ENCODE results near the gene ACO1. TPM values are rescaled to one million over a fixed set of nuclear protein-coding genes. Genes with fewer than 3 reads are reported as not detected.

The ACO1 gene
- polyA plus RNA-seq, 2 donors: 4.7 to 12.9 TPM

DNA sequence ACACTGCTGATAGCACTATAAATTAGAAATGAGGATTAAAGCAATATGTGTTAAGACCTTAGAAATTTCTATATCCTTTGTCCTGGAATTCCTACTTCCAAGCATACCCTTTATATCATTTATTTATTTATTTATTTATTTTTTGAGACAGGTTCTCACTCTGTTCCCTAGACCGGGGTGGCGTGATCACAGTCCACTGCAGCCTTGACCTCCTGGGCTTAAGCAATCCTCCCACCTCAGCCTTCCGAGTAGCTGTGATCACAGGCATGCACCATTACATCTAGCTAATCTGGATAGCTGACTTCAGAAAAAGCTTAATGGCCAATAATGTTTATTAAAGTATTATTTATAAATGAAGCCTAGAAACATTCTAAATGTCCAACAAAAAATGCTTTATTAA lies 27.3 kb downstream of the ACO1 start:
- Histone ChIP-seq H3K36me3 (ENCODE audit: control insufficient read depth in 2 of 2, insufficient read depth in 2 of 2, low read length in 1 of 2) (peaks cover 0 to 7% of the 10 kb centered on the region in 2 donors), H3K9me3 (ENCODE audit: control insufficient read depth in 2 of 2, insufficient read depth in 1 of 2, low read depth in 1 of 2, low read length in 1 of 2) (no peaks in the 10 kb centered on the region), H3K4me3 (ENCODE audit: low read depth in 1 of 2, low read length in 2 of 2) (no peak overlapping the region), H3K27ac (ENCODE audit: low read depth in 2 of 2, low read length in 1 of 2) (no peak overlapping the region), H3K27me3 (ENCODE audit: control insufficient read depth in 1 of 2, insufficient read depth in 2 of 2, low read length in 2 of 2) (no peaks in the 10 kb centered on the region), H3K4me1 (ENCODE audit: control insufficient read depth in 2 of 2, insufficient read depth in 2 of 2, low read length in 1 of 2) (no peaks in the 10 kb centered on the region)
- 88 to 96% methylated on average over 3 of the region's 3 CpGs for WGBS, 2 donors

DNA sequence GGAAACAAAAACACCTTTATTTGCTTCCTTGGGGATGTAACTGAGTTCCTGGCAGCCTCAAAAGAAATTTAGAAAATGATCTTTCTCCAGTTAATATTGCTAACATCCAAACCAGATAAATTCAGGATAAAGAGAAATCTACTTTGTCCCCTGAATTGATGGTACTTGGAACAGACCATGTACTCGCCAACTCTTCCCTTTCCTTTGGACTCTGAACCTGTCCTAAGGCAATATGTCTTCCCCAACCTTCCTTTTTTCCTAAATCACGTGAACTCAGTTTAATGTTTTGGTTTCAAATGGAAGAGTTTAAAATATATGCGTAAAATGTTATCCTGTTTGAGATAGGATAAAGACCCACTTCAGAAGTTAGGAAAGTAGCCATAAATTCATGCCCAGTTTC lies 28.0 kb downstream of the ACO1 start:
- Histone ChIP-seq H3K36me3 (ENCODE audit: control insufficient read depth in 2 of 2, insufficient read depth in 2 of 2, low read length in 1 of 2) (peaks cover 0 to 9% of the 10 kb centered on the region in 2 donors), H3K9me3 (ENCODE audit: control insufficient read depth in 2 of 2, insufficient read depth in 1 of 2, low read depth in 1 of 2, low read length in 1 of 2) (no peaks in the 10 kb centered on the region), H3K27me3 (ENCODE audit: control insufficient read depth in 1 of 2, insufficient read depth in 2 of 2, low read length in 2 of 2) (no peaks in the 10 kb centered on the region), H3K27ac (ENCODE audit: low read depth in 2 of 2, low read length in 1 of 2) (no peak overlapping the region), H3K4me1 (ENCODE audit: control insufficient read depth in 2 of 2, insufficient read depth in 2 of 2, low read length in 1 of 2) (no peaks in the 10 kb centered on the region), H3K4me3 (ENCODE audit: low read depth in 1 of 2, low read length in 2 of 2) (no peak overlapping the region)
- WGBS, 2 donors: 75 to 97% methylated on average over 3 of the region's 3 CpGs

- Histone ChIP-seq H3K36me3 (ENCODE audit: control insufficient read depth in 2 of 2, insufficient read depth in 2 of 2, low read length in 1 of 2) (peaks cover 0 to 9% of the 10 kb centered on the region in 2 donors), H3K27ac (ENCODE audit: low read depth in 2 of 2, low read length in 1 of 2) (no peak overlapping the region), H3K4me1 (ENCODE audit: control insufficient read depth in 2 of 2, insufficient read depth in 2 of 2, low read length in 1 of 2) (no peaks in the 10 kb centered on the region), H3K4me3 (ENCODE audit: low read depth in 1 of 2, low read length in 2 of 2) (no peak overlapping the region), H3K27me3 (ENCODE audit: control insufficient read depth in 1 of 2, insufficient read depth in 2 of 2, low read length in 2 of 2) (no peaks in the 10 kb centered on the region), H3K9me3 (ENCODE audit: control insufficient read depth in 2 of 2, insufficient read depth in 1 of 2, low read depth in 1 of 2, low read length in 1 of 2) (no peaks in the 10 kb centered on the region)
These were observed 29.0 kb downstream of the ACO1 start for GRCh38 chr9:32413424-32413823.

DNA sequence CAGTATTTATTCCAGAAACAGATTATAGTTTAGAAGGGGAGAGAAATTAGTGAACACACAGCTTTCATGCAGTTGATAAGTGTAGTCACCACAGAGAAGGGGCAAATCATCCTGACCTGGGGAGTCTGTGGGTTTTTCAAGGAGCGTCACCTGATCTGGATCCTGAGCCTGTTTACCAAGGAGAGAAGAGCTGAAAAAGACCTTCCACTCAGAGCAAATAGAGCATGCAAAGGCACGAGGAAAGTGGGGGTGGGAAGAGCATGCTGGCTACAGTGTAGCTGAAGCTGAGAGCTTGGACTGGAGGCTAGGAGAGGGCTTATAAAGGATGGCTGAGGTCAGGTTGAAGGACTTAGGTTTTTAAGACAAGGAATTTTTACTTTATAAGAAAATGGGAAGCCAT lies 30.4 kb downstream of the ACO1 start:
- H3K27me3 ChIP-seq (ENCODE audit: control insufficient read depth in 1 of 2, insufficient read depth in 2 of 2, low read length in 2 of 2): no peaks in the 10 kb centered on the region
- WGBS, 2 donors: 78 to 79% methylated on average over 2 of the region's 2 CpGs
- no peak overlapping the region for H3K4me3 ChIP-seq (ENCODE audit: low read depth in 1 of 2, low read length in 2 of 2)
- H3K4me1 ChIP-seq (ENCODE audit: control insufficient read depth in 2 of 2, insufficient read depth in 2 of 2, low read length in 1 of 2): no peaks in the 10 kb centered on the region
- no peaks in the 10 kb centered on the region for H3K9me3 ChIP-seq (ENCODE audit: control insufficient read depth in 2 of 2, insufficient read depth in 1 of 2, low read depth in 1 of 2, low read length in 1 of 2)
- peaks cover 0 to 10% of the 10 kb centered on the region in 2 donors for H3K36me3 ChIP-seq (ENCODE audit: control insufficient read depth in 2 of 2, insufficient read depth in 2 of 2, low read length in 1 of 2)
- no peak overlapping the region for H3K27ac ChIP-seq (ENCODE audit: low read depth in 2 of 2, low read length in 1 of 2)

DNA sequence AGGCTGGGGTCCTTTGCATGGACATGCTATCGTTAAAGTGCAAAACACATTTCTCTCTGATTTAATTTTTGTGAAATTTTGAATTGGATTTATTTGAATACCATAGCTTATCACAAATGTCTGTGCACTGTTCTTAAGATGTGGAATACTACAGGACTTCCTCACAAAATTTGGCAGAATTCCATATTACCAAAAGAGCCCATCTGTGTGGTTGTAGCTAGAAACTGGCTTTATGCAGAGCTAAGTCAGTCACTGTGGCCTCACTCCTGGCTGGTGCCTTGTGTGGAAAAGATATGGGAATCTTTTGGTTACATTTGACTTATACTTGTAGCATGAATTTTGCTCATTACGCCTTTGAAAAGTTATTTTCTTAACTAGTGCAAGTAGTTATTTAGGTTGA lies 35.5 kb downstream of the ACO1 start:
- Histone ChIP-seq H3K27ac (ENCODE audit: low read depth in 2 of 2, low read length in 1 of 2) (no peak overlapping the region), H3K4me3 (ENCODE audit: low read depth in 1 of 2, low read length in 2 of 2) (no peak overlapping the region), H3K36me3 (ENCODE audit: control insufficient read depth in 2 of 2, insufficient read depth in 2 of 2, low read length in 1 of 2) (peaks cover 7% of the 10 kb centered on the region in 2 donors), H3K27me3 (ENCODE audit: control insufficient read depth in 1 of 2, insufficient read depth in 2 of 2, low read length in 2 of 2) (no peaks in the 10 kb centered on the region), H3K9me3 (ENCODE audit: control insufficient read depth in 2 of 2, insufficient read depth in 1 of 2, low read depth in 1 of 2, low read length in 1 of 2) (no peaks in the 10 kb centered on the region), H3K4me1 (ENCODE audit: control insufficient read depth in 2 of 2, insufficient read depth in 2 of 2, low read length in 1 of 2) (no peaks in the 10 kb centered on the region)
- WGBS, 2 donors: 98% methylated on average over 2 of the region's 2 CpGs

DNA sequence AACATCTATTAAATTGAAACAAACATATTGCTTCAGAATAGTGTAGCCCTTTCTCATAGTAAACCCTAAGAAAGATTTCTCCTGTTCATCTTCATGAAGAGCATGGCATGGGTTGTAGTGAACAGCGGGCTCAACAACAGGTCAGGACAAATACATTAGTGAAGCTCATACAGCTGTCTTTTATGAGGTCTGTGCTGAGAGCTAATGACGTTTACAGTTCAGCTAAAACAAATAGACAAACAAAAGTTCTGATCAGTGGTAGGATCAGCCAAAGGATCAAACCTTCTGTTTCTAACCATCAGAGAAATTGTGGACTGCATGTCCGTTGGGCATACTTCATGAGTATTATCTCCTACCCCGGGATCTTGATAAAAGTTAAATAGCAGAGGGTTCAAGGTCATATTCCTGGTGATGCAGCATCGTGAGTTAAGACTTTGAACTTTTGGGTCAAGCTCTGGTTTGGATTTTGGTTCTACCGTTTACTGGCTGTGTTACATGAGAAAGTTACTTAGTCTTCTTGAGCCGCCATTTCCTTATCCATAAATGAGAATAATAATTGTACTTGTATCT lies 37.9 kb downstream of the ACO1 start:
- no peak overlapping the region for H3K27ac ChIP-seq (ENCODE audit: low read depth in 2 of 2, low read length in 1 of 2)
- peaks cover 7 to 12% of the 10 kb centered on the region in 2 donors for H3K36me3 ChIP-seq (ENCODE audit: control insufficient read depth in 2 of 2, insufficient read depth in 2 of 2, low read length in 1 of 2)
- H3K4me1 ChIP-seq (ENCODE audit: control insufficient read depth in 2 of 2, insufficient read depth in 2 of 2, low read length in 1 of 2): no peaks in the 10 kb centered on the region
- 77 to 90% methylated on average over 7 of the region's 7 CpGs for WGBS, 2 donors
- H3K27me3 ChIP-seq (ENCODE audit: control insufficient read depth in 1 of 2, insufficient read depth in 2 of 2, low read length in 2 of 2): no peaks in the 10 kb centered on the region
- H3K4me3 ChIP-seq (ENCODE audit: low read depth in 1 of 2, low read length in 2 of 2): no peak overlapping the region
- no peaks in the 10 kb centered on the region for H3K9me3 ChIP-seq (ENCODE audit: control insufficient read depth in 2 of 2, insufficient read depth in 1 of 2, low read depth in 1 of 2, low read length in 1 of 2)

DNA sequence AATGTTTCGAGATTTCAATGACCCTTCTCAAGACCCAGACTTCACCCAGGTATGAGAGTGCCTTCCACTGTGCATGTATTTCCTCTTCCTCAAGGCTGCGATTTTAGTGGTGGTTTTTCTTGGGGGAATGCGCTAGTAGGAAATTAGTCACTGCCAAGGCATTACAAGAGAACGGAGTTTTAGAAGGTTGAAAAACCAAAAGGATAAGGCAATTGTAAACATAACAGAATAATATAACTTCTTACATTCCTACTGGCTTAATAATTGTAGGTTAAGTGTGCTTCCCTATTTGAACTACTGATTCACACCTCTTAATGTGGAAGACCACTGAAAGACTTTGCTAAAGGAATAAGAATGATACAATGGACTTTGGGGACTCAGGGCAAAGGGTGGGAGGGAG lies 38.9 kb downstream of the ACO1 start:
- no peaks in the 10 kb centered on the region for H3K9me3 ChIP-seq (ENCODE audit: control insufficient read depth in 2 of 2, insufficient read depth in 1 of 2, low read depth in 1 of 2, low read length in 1 of 2)
- 89 to 92% methylated on average over 4 of the region's 4 CpGs for WGBS, 2 donors
- peaks cover 7 to 13% of the 10 kb centered on the region in 2 donors for H3K36me3 ChIP-seq (ENCODE audit: control insufficient read depth in 2 of 2, insufficient read depth in 2 of 2, low read length in 1 of 2)
- H3K4me1 ChIP-seq (ENCODE audit: control insufficient read depth in 2 of 2, insufficient read depth in 2 of 2, low read length in 1 of 2): no peaks in the 10 kb centered on the region
- no peak overlapping the region for H3K4me3 ChIP-seq (ENCODE audit: low read depth in 1 of 2, low read length in 2 of 2)
- H3K27ac ChIP-seq (ENCODE audit: low read depth in 2 of 2, low read length in 1 of 2): no peak overlapping the region
- H3K27me3 ChIP-seq (ENCODE audit: control insufficient read depth in 1 of 2, insufficient read depth in 2 of 2, low read length in 2 of 2): no peaks in the 10 kb centered on the region

GRCh38 chr9:32424616-32425015 lies 40.2 kb downstream of the ACO1 start:
- Histone ChIP-seq H3K4me3 (ENCODE audit: low read depth in 1 of 2, low read length in 2 of 2) (no peak overlapping the region), H3K4me1 (ENCODE audit: control insufficient read depth in 2 of 2, insufficient read depth in 2 of 2, low read length in 1 of 2) (no peaks in the 10 kb centered on the region), H3K9me3 (ENCODE audit: control insufficient read depth in 2 of 2, insufficient read depth in 1 of 2, low read depth in 1 of 2, low read length in 1 of 2) (no peaks in the 10 kb centered on the region), H3K36me3 (ENCODE audit: control insufficient read depth in 2 of 2, insufficient read depth in 2 of 2, low read length in 1 of 2) (peaks cover 7 to 11% of the 10 kb centered on the region in 2 donors), H3K27me3 (ENCODE audit: control insufficient read depth in 1 of 2, insufficient read depth in 2 of 2, low read length in 2 of 2) (no peaks in the 10 kb centered on the region), H3K27ac (ENCODE audit: low read depth in 2 of 2, low read length in 1 of 2) (no peak overlapping the region)
- 71 to 86% methylated on average over 6 of the region's 6 CpGs for WGBS, 2 donors

- H3K27ac ChIP-seq (ENCODE audit: low read depth in 2 of 2, low read length in 1 of 2): no peak overlapping the region
These were observed 42.0 kb downstream of the ACO1 start for GRCh38 chr9:32426278-32426939.

More at GRCh38 chr9:32426278-32426939, 42.0 kb downstream of the ACO1 start:
- WGBS, 2 donors: 60 to 83% methylated on average over 7 of the region's 7 CpGs
- H3K9me3 ChIP-seq (ENCODE audit: control insufficient read depth in 2 of 2, insufficient read depth in 1 of 2, low read depth in 1 of 2, low read length in 1 of 2): no peaks in the 10 kb centered on the region
- H3K4me3 ChIP-seq (ENCODE audit: low read depth in 1 of 2, low read length in 2 of 2): no peak overlapping the region
- peaks cover 7 to 15% of the 10 kb centered on the region in 2 donors for H3K36me3 ChIP-seq (ENCODE audit: control insufficient read depth in 2 of 2, insufficient read depth in 2 of 2, low read length in 1 of 2)
- no peaks in the 10 kb centered on the region for H3K4me1 ChIP-seq (ENCODE audit: control insufficient read depth in 2 of 2, insufficient read depth in 2 of 2, low read length in 1 of 2)
- H3K27me3 ChIP-seq (ENCODE audit: control insufficient read depth in 1 of 2, insufficient read depth in 2 of 2, low read length in 2 of 2): no peaks in the 10 kb centered on the region

All from esophagus (tissue), 2 donors.